ENCODE measurements around the gene EFCAB6.

DNA sequence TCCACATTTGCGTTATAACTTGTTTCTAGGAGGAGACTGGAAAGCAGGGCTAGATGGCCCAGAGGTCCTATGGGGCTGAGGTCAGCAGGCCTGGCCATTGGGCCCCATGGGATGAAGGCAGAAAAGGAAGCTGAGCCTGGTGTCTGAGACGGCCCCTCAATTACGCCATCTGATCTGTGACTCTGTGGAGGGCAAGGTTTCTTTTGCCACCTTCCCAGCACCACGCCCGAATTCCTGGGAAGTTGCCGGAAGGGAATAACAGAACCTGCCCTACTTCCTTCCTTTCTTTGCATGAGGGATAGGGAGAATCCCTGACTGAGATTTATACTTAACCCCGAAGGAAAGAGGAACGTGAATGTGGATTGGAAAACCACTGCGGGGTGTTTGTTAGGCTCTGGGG is 282.2 kb downstream of the EFCAB6 start:
- TF ChIP-seq IRF2 (CRISPR knock-in tag; IDR thresholded peaks at IDR 0.05; ENCODE audit: borderline replicate concordance, low read depth) (no peak), CREB1 (CRISPR knock-in tag; IDR thresholded peaks at IDR 0.05) (no peak), JAZF1 (CRISPR knock-in tag; IDR thresholded peaks at IDR 0.05) (no peak), ETV6 (CRISPR knock-in tag; IDR thresholded peaks at IDR 0.05) (no peak), RELA (CRISPR knock-in tag; IDR thresholded peaks at IDR 0.05; ENCODE audit: borderline replicate concordance) (no peak), ZNF232 (CRISPR knock-in tag; IDR thresholded peaks at IDR 0.05) (no peak)
- TF ChIP-seq, protein P1, sequence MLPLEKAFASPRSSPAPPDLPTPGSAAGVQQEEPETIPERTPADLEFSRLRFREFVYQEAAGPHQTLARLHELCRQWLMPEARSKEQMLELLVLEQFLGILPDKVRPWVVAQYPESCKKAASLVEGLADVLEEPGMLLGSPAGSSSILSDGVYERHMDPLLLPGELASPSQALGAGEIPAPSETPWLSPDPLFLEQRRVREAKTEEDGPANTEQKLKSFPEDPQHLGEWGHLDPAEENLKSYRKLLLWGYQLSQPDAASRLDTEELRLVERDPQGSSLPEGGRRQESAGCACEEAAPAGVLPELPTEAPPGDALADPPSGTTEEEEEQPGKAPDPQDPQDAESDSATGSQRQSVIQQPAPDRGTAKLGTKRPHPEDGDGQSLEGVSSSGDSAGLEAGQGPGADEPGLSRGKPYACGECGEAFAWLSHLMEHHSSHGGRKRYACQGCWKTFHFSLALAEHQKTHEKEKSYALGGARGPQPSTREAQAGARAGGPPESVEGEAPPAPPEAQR (CRISPR knock-in tag; IDR thresholded peaks at IDR 0.05), result no peak
- TF ChIP-seq, protein P2, sequence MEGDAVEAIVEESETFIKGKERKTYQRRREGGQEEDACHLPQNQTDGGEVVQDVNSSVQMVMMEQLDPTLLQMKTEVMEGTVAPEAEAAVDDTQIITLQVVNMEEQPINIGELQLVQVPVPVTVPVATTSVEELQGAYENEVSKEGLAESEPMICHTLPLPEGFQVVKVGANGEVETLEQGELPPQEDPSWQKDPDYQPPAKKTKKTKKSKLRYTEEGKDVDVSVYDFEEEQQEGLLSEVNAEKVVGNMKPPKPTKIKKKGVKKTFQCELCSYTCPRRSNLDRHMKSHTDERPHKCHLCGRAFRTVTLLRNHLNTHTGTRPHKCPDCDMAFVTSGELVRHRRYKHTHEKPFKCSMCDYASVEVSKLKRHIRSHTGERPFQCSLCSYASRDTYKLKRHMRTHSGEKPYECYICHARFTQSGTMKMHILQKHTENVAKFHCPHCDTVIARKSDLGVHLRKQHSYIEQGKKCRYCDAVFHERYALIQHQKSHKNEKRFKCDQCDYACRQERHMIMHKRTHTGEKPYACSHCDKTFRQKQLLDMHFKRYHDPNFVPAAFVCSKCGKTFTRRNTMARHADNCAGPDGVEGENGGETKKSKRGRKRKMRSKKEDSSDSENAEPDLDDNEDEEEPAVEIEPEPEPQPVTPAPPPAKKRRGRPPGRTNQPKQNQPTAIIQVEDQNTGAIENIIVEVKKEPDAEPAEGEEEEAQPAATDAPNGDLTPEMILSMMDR (IDR thresholded peaks at IDR 0.05), result no peak
- TF ChIP-seq, protein P3, sequence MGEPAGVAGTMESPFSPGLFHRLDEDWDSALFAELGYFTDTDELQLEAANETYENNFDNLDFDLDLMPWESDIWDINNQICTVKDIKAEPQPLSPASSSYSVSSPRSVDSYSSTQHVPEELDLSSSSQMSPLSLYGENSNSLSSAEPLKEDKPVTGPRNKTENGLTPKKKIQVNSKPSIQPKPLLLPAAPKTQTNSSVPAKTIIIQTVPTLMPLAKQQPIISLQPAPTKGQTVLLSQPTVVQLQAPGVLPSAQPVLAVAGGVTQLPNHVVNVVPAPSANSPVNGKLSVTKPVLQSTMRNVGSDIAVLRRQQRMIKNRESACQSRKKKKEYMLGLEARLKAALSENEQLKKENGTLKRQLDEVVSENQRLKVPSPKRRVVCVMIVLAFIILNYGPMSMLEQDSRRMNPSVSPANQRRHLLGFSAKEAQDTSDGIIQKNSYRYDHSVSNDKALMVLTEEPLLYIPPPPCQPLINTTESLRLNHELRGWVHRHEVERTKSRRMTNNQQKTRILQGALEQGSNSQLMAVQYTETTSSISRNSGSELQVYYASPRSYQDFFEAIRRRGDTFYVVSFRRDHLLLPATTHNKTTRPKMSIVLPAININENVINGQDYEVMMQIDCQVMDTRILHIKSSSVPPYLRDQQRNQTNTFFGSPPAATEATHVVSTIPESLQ (CRISPR knock-in tag; IDR thresholded peaks at IDR 0.05), result no peak
- TF ChIP-seq, protein P4, sequence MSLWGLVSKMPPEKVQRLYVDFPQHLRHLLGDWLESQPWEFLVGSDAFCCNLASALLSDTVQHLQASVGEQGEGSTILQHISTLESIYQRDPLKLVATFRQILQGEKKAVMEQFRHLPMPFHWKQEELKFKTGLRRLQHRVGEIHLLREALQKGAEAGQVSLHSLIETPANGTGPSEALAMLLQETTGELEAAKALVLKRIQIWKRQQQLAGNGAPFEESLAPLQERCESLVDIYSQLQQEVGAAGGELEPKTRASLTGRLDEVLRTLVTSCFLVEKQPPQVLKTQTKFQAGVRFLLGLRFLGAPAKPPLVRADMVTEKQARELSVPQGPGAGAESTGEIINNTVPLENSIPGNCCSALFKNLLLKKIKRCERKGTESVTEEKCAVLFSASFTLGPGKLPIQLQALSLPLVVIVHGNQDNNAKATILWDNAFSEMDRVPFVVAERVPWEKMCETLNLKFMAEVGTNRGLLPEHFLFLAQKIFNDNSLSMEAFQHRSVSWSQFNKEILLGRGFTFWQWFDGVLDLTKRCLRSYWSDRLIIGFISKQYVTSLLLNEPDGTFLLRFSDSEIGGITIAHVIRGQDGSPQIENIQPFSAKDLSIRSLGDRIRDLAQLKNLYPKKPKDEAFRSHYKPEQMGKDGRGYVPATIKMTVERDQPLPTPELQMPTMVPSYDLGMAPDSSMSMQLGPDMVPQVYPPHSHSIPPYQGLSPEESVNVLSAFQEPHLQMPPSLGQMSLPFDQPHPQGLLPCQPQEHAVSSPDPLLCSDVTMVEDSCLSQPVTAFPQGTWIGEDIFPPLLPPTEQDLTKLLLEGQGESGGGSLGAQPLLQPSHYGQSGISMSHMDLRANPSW (CRISPR knock-in tag; conservative IDR thresholded peaks at IDR 0.05; ENCODE audit: low read depth), result no peak
- TF ChIP-seq, protein P5, sequence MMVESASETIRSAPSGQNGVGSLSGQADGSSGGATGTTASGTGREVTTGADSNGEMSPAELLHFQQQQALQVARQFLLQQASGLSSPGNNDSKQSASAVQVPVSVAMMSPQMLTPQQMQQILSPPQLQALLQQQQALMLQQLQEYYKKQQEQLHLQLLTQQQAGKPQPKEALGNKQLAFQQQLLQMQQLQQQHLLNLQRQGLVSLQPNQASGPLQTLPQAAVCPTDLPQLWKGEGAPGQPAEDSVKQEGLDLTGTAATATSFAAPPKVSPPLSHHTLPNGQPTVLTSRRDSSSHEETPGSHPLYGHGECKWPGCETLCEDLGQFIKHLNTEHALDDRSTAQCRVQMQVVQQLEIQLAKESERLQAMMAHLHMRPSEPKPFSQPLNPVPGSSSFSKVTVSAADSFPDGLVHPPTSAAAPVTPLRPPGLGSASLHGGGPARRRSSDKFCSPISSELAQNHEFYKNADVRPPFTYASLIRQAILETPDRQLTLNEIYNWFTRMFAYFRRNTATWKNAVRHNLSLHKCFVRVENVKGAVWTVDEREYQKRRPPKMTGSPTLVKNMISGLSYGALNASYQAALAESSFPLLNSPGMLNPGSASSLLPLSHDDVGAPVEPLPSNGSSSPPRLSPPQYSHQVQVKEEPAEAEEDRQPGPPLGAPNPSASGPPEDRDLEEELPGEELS (CRISPR knock-in tag; IDR thresholded peaks at IDR 0.05), result no peak
